HG02571 (cell line): ENCODE data around the gene PGGHG.

ENCODE experiments used
- ATAC-seq: cut with Tn5 transposase; IDR thresholded peaks from one replicate; pipeline ENCODE4 v1.9.1; 2021; ENCODE audit warnings: mild to moderate bottlenecking, moderate library complexity; ENCODE audit not compliant: unreplicated experiment

The PGGHG gene

GRCh38 chr11:288478-289397 is at the start of gene PGGHG:
Gene PGGHG, plus strand, starts transcription at chr11:289126. Its CDS starts 691 bp downstream, at chr11:289817.
- no peak for ATAC-seq

- ATAC-seq = no peak
Observed at GRCh38 chr11:240315-240714, 48.6 kb upstream of the PGGHG start.

GRCh38 chr11:241634-242033 is 47.3 kb upstream of the PGGHG start:
- no peak for ATAC-seq

GRCh38 chr11:244376-244775 is 44.5 kb upstream of the PGGHG start:
- no peak for ATAC-seq

- no peak for ATAC-seq
Observed at GRCh38 chr11:249062-249461, 39.9 kb upstream of the PGGHG start.

GRCh38 chr11:250274-250673 is 38.7 kb upstream of the PGGHG start:
- ATAC-seq = no peak

GRCh38 chr11:250740-251299 is 38.1 kb upstream of the PGGHG start:
- no peak for ATAC-seq

GRCh38 chr11:251550-251949 is 37.4 kb upstream of the PGGHG start:
- no peak for ATAC-seq

- no peak for ATAC-seq
Observed at GRCh38 chr11:252666-253065, 36.3 kb upstream of the PGGHG start.

GRCh38 chr11:253160-253885 is 35.6 kb upstream of the PGGHG start:
- no peak for ATAC-seq

- ATAC-seq = no peak
Observed at GRCh38 chr11:253886-254270, 35.0 kb upstream of the PGGHG start.

- no peak for ATAC-seq
Observed at GRCh38 chr11:255176-255575, 33.8 kb upstream of the PGGHG start.

GRCh38 chr11:255816-256215 is 33.1 kb upstream of the PGGHG start:
- ATAC-seq = no peak

GRCh38 chr11:256952-257737 is 31.8 kb upstream of the PGGHG start:
- no peak for ATAC-seq

- ATAC-seq = no peak
Observed at GRCh38 chr11:257766-258493, 31.0 kb upstream of the PGGHG start.

GRCh38 chr11:259413-259812 is 29.5 kb upstream of the PGGHG start:
- ATAC-seq = no peak

GRCh38 chr11:261624-262023 is 27.3 kb upstream of the PGGHG start:
- ATAC-seq = no peak

- ATAC-seq = no peak
Observed at GRCh38 chr11:266676-267439, 22.1 kb upstream of the PGGHG start.

GRCh38 chr11:267491-267994 is 21.4 kb upstream of the PGGHG start:
- ATAC-seq = no peak
